GM23248 (cell line): ENCODE results near the gene ADCY7. TPM values are rescaled to one million over a fixed set of nuclear protein-coding genes. Genes with fewer than 3 reads are reported as not detected.

ENCODE experiments used
- DNase-seq: peaks from one replicate; pipeline ENCODE4 v3.0.0-alpha.2; 2015
- H2AFZ ChIP-seq: fragments of 200-600 bp; sonication (generic); 2 replicates; pipeline ENCODE4 v1.6.1; 2016; ENCODE audit warnings: antibody characterized with exemption
- H3F3A ChIP-seq: fragments of 200-600 bp; sonication (generic); 2 replicates; pipeline ENCODE4 v1.6.1; 2016; ENCODE audit warnings: mild to moderate bottlenecking, antibody characterized with exemption, mixed run types; ENCODE audit not compliant: insufficient read depth
- H3K27ac ChIP-seq: fragments of 200-600 bp; sonication (generic); 2 replicates; pipeline ENCODE4 v1.5.1; 2016; ENCODE audit warnings: mild to moderate bottlenecking
- H3K27me3 ChIP-seq: fragments of 200-600 bp; sonication (generic); replicated peaks from 2 replicates; pipeline ENCODE4 v1.6.1; 2016; ENCODE audit warnings: mild to moderate bottlenecking; ENCODE audit not compliant: insufficient read depth
- H3K36me3 ChIP-seq: fragments of 200-600 bp; sonication (generic); 2 replicates; pipeline ENCODE4 v1.6.1; 2016; ENCODE audit warnings: low read depth, mild to moderate bottlenecking
- H3K4me1 ChIP-seq: fragments of 200-600 bp; sonication (generic); 2 replicates; pipeline ENCODE4 v1.6.1; 2016; ENCODE audit warnings: mild to moderate bottlenecking; ENCODE audit not compliant: insufficient read depth
- H3K4me2 ChIP-seq: fragments of 200-600 bp; sonication (generic); one replicate; pipeline ENCODE4 v1.6.1; 2016; ENCODE audit warnings: mild to moderate bottlenecking; ENCODE audit not compliant: unreplicated experiment
- H3K4me3 ChIP-seq: fragments of 200-600 bp; sonication (generic); 2 replicates; pipeline ENCODE4 v1.5.1; 2016; ENCODE audit warnings: mild to moderate bottlenecking
- H3K79me2 ChIP-seq: fragments of 200-600 bp; sonication (generic); 2 replicates; pipeline ENCODE4 v1.6.1; 2016; ENCODE audit warnings: mild to moderate bottlenecking; ENCODE audit not compliant: insufficient read depth
- H3K9ac ChIP-seq: fragments of 200-600 bp; sonication (generic); 2 replicates; pipeline ENCODE4 v1.6.1; 2016; ENCODE audit warnings: mild to moderate bottlenecking
- H3K9me2 ChIP-seq: fragments of 200-600 bp; sonication (generic); 2 replicates; pipeline ENCODE4 v1.6.1; 2016; ENCODE audit warnings: mixed run types, mild to moderate bottlenecking, moderate library complexity; ENCODE audit not compliant: insufficient read depth
- H3K9me3 ChIP-seq: fragments of 200-600 bp; sonication (generic); one replicate; pipeline ENCODE4 v1.6.1; 2017; ENCODE audit warnings: low read depth
- H4K20me1 ChIP-seq: fragments of 200-600 bp; sonication (generic); 2 replicates; pipeline ENCODE4 v1.6.0; 2016; ENCODE audit not compliant: insufficient read depth
- EZH2 ChIP-seq: fragments of 200-600 bp; sonication (generic); IDR thresholded peaks from 2 replicates; pipeline ENCODE4 v1.6.1; 2018; ENCODE audit warnings: antibody characterized with exemption, mild to moderate bottlenecking; ENCODE audit not compliant: insufficient read depth, poor library complexity, severe bottlenecking
- EZH2phosphoT487 ChIP-seq: fragments of 200-600 bp; sonication (generic); IDR thresholded peaks from 2 replicates; pipeline ENCODE4 v1.6.1; 2018; ENCODE audit warnings: antibody characterized with exemption, moderate library complexity, mild to moderate bottlenecking, low read depth; ENCODE audit not compliant: insufficient read depth
- WGBS, 2 experiments: methylation state at CpG; one replicate each; pipeline ENCODE4 v1.1.6; 2015 to 2017; ENCODE audit warnings: low lambda C conversion rate in 2 of 2, low coverage in 1 of 2; ENCODE audit errors: missing lambda C conversion rate in 2 of 2; 5-methylcytosine and 5-hydroxymethylcytosine counted together
- in situ Hi-C: fragments of 300-500 bp; cut with MboI; formaldehyde crosslinking; loops from 2 replicates; pipeline ENCODE4 v1.15.0; 2020
- polyA plus RNA-seq: library from polyadenylated mRNA; unstranded; fragments of >200 nt; fragmentation: Nextera tagmentation; extraction: Ambion mirVana; gene quantifications from 2 replicates; pipeline ENCODE4 v1.2.1, GENCODE V29; 2016
- total RNA-seq: library from RNA; depleted of rRNA; stranded (reverse); fragments of >200 nt; shearing (Covaris generic); gene quantifications from 2 replicates; pipeline ENCODE4 v1.2.3, GENCODE V29; 2014

Gene ADCY7
- total and polyA plus RNA-seq, 2 experiments from 2014 or later: 31.9 to 87.4 TPM

DNA sequence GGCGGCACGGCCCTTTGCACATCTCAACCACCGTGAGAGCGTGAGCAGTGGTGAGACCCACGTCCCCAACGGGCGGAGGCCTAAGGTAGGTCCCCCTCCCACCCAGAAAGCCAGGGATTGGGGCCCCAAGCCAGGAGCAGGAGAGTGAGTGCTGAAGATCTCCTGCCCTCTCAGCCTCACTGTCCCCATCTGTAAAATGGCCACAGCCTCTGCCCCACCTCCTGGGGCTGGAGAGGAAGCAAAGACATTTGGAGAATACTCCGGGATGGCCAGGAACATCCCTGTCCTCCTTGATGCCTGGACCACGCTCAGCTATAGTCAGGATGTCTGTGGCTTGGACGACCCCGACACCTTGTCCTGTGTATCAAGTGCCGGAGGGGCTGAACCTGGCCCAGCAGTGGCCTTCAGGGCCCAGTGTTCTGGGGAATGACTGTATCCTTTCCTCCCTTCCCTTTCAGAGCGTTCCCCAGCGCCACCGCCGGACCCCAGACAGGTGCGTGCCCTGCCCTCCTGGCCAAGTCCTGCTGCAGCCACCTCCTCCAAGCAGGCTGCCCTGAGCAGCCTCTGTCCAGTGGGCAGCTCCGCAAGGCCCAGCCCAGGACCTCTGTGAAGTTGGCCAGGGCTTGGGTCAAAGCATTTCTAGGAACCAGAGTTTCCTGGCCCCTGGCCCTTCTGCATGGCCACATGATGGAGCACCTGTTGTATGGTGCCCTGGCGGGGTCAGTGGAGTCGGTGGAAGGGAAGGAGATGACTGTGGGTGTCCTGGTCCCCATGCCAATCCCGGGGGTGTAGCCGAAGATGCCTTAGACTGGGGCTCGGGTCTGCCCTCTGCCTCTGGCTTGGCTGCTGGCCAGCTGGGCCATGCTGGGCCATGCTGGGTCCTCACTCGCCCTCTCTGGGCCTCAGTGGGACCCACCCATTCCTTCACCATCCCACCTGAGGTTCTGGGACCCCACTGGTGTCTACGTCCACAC lies 38.4 kb downstream of the ADCY7 start:
- H3K9me2 ChIP-seq: no peaks in the 10 kb centered on the region
- TF ChIP-seq EZH2phosphoT487 (no peak), EZH2 (no peak)
- H3K4me1 ChIP-seq: peaks cover 21% of the 10 kb centered on the region
- H3K36me3 ChIP-seq: no peaks in the 10 kb centered on the region; the same call in 1 of the 2 replicates
- no peaks in the 10 kb centered on the region for H3K9me3 ChIP-seq
- DNase-seq: no peak
- no peak overlapping the region for H2AFZ ChIP-seq
- no peaks in the 10 kb centered on the region for H3K27me3 ChIP-seq
- no peaks in the 10 kb centered on the region for H4K20me1 ChIP-seq
- peaks cover 4% of the 10 kb centered on the region; the same call in 1 of the 2 replicates for H3F3A ChIP-seq
- no peaks in the 10 kb centered on the region for H3K79me2 ChIP-seq
- in situ Hi-C loops: no loop called here
- H3K27ac ChIP-seq: no peak overlapping the region
- no peak overlapping the region for H3K4me3 ChIP-seq
- no peak overlapping the region for H3K9ac ChIP-seq
- 91 to 95% methylated on average over 19 to 25 of the region's 25 CpGs for WGBS, 2 experiments
- no peak overlapping the region for H3K4me2 ChIP-seq

DNA sequence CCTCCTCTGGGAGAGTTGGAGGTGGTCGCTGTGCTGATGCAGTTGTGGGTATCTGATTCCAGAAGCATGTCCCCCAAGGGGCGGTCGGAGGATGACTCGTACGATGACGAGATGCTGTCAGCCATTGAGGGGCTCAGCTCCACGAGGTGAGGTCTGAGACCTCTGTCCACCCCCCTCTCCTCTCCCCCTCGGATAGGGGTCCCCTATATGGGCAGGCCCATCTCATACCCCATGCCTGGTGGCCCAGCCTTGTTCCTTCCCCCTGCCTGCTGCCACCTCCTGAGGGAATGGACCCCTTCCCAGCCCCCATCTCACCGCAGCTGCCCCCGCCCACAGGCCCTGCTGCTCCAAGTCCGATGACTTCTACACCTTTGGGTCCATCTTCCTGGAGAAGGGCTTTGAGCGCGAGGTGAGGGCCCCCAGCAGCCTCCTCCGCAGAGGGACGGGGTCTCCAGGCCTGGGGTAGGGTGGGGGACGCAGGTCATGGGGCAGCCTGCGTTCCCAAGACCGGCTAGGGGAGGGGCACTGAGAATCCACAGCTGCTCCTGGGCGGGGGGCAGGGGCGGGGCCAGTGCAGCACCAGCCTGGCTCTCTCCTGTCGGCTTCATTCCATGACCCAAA lies 39.2 kb downstream of the ADCY7 start:
- Histone ChIP-seq H2AFZ (no peak overlapping the region), H3K27me3 (no peaks in the 10 kb centered on the region), H4K20me1 (no peaks in the 10 kb centered on the region), H3K9ac (no peak overlapping the region), H3K4me3 (no peak overlapping the region), H3K9me2 (no peaks in the 10 kb centered on the region), H3K79me2 (no peaks in the 10 kb centered on the region), H3K27ac (no peak overlapping the region), H3K4me2 (no peak overlapping the region), H3K36me3 (no peaks in the 10 kb centered on the region; the same call in 1 of the 2 replicates), H3F3A (peaks cover 4% of the 10 kb centered on the region; the same call in 1 of the 2 replicates), H3K9me3 (no peaks in the 10 kb centered on the region), H3K4me1 (peaks cover 21% of the 10 kb centered on the region)
- TF ChIP-seq EZH2phosphoT487: no peak
- no peak for TF ChIP-seq EZH2
- WGBS, 2 experiments: 88 to 89% methylated on average over 21 of the region's 21 CpGs
- in situ Hi-C loops: no loop called here
- DNase-seq: no peak

DNA sequence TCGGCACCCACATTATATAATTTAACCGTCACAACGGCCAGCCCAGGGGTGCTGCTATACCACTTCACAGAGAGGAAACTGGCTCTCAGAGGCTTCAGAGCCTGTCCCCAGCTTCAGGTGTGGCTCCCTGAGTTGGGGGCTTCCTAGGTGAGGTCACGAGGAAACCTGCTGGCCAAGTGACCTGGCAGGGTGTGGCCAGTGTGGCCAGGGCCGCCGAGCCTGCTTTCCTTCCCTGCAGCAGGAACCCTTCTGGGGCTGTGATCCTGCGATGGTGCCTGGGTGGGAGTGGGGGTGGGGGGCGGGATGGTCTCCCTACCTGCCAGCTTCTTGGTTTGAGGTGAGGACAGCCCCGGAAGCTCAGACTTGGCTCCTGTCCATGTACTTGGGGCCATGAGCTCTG lies 39.9 kb downstream of the ADCY7 start:
- no peak for TF ChIP-seq EZH2
- no peak for TF ChIP-seq EZH2phosphoT487
- no peaks in the 10 kb centered on the region for H3K27me3 ChIP-seq
- no peaks in the 10 kb centered on the region; the same call in 1 of the 2 replicates for H3F3A ChIP-seq
- H2AFZ ChIP-seq: no peak overlapping the region
- no peak overlapping the region for H3K9ac ChIP-seq
- no peaks in the 10 kb centered on the region for H4K20me1 ChIP-seq
- H3K9me2 ChIP-seq: no peaks in the 10 kb centered on the region
- no peak overlapping the region for H3K27ac ChIP-seq
- no peaks in the 10 kb centered on the region for H3K9me3 ChIP-seq
- H3K79me2 ChIP-seq: no peaks in the 10 kb centered on the region
- DNase-seq: no peak
- in situ Hi-C loops: no loop called here
- H3K36me3 ChIP-seq: no peaks in the 10 kb centered on the region; the same call in 1 of the 2 replicates
- no peak overlapping the region for H3K4me3 ChIP-seq
- H3K4me2 ChIP-seq: no peak overlapping the region
- peaks cover 16% of the 10 kb centered on the region for H3K4me1 ChIP-seq
- WGBS, 2 experiments: 90 to 91% methylated on average over 8 to 9 of the region's 9 CpGs

- H3K27me3 ChIP-seq: no peaks in the 10 kb centered on the region
- no peak overlapping the region for H3K9ac ChIP-seq
- peaks cover 12% of the 10 kb centered on the region; the same call in 1 of the 2 replicates for H3F3A ChIP-seq
- no peaks in the 10 kb centered on the region for H3K9me3 ChIP-seq
- no peak for TF ChIP-seq EZH2phosphoT487
- TF ChIP-seq EZH2: no peak
- no peak overlapping the region for H3K4me3 ChIP-seq
- H2AFZ ChIP-seq: no peak overlapping the region
- H3K4me1 ChIP-seq: peaks cover 15% of the 10 kb centered on the region
- H3K79me2 ChIP-seq: no peaks in the 10 kb centered on the region
- H3K9me2 ChIP-seq: no peaks in the 10 kb centered on the region
- no peak for DNase-seq
- in situ Hi-C loops: no loop called here
- 0 out of 2 replicates have a peak overlapping the region, but pooled peaks have one; percentile 62 for H3K27ac ChIP-seq
- 83 to 86% methylated on average over 12 to 18 of the region's 18 CpGs for WGBS, 2 experiments
- no peak overlapping the region for H3K4me2 ChIP-seq
- no peaks in the 10 kb centered on the region for H4K20me1 ChIP-seq
- no peaks in the 10 kb centered on the region; the same call in 1 of the 2 replicates for H3K36me3 ChIP-seq
Measured at GRCh38 chr16:50308237-50308965, 42.0 kb downstream of the ADCY7 start.
